SH-SY5Y (cell line): Measurements from ENCODE around the gene NECAB2.

Experiments used
- GATA2 ChIP-seq: IDR thresholded peaks from 2 replicates; pipeline ENCODE4 v1.6.1; 2011; ENCODE audit warnings: mild to moderate bottlenecking, low read depth, low read length
- GATA3 ChIP-seq: IDR thresholded peaks from 2 replicates; pipeline ENCODE4 v1.6.1; 2011; ENCODE audit warnings: low read depth, mild to moderate bottlenecking, low read length, moderate library complexity

- TF ChIP-seq GATA3, result no peak
- TF ChIP-seq GATA2, result no peak
Observed at GRCh38 chr16:83951544-83951943, 16.5 kb upstream of the NECAB2 start.
